ENCODE measurements around the gene LRRC56. TPM values are rescaled to one million over a fixed set of nuclear protein-coding genes. Genes with fewer than 3 reads are reported as not detected.

The LRRC56 gene
- polyA plus RNA-seq, 1 experiment = 1.5 TPM

DNA sequence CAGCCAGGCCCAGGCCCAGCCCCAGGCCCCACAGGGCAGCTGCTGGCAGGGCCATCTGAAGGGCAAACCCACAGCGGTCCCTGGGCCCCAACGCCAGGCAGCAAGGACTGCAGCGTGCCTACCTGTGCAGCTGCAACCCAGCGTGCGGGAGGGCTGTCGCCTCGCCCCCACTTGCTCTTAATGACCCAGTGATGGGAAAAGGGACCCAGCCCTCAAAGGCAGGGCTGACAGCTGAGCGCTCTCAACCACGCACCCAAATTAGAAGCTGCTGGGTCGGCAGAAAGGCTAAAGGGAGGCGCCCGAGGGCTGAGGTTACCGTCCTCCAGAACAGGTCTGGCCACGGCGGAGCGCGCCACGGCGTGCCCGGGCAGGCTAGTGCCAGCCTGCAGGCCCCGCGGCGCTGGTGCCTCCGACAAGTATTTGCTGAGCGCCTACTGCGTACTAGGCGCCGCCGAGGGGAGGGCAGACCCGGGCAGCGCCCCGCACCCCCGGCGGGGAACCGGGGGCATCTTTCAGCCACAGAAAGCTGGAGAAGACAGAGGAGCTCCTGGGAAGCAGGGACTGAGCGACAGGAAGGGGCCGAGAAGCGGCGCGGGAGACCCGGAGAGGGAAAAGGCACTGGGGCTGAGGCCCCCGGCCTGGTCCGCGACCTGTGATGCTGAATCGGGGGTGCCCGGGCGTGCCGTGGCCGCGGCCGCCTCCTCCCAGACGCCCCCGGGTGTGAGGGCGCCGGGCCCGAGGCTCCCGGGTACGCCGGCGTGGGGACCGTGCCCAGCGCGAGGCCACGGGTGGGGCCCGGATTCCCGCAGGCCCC lies 2.7 kb upstream of the LRRC56 start:
- ChIA-PET POLR2A (no interaction called here), CTCF (interaction anchor here (0.8 to 2.7 kb wide), 4 partner anchors 9 to 85 kb away, joined by 3 to 13 read pairs (median 4); no protein-coding TSS in a partner anchor)
- Histone ChIP-seq H3K36me3 (ENCODE audit: control insufficient read depth, insufficient read depth, low read length) (peaks cover 22% of the 10 kb centered on the region), H3K4me3 (ENCODE audit: low read depth, low read length) (peak overlapping the region; percentile 65), H3K27me3 (ENCODE audit: control insufficient read depth, insufficient read depth, low read length) (no peaks in the 10 kb centered on the region)
- DNase-seq (ENCODE audit: low read depth) = no peak
- TF ChIP-seq, protein P1, sequence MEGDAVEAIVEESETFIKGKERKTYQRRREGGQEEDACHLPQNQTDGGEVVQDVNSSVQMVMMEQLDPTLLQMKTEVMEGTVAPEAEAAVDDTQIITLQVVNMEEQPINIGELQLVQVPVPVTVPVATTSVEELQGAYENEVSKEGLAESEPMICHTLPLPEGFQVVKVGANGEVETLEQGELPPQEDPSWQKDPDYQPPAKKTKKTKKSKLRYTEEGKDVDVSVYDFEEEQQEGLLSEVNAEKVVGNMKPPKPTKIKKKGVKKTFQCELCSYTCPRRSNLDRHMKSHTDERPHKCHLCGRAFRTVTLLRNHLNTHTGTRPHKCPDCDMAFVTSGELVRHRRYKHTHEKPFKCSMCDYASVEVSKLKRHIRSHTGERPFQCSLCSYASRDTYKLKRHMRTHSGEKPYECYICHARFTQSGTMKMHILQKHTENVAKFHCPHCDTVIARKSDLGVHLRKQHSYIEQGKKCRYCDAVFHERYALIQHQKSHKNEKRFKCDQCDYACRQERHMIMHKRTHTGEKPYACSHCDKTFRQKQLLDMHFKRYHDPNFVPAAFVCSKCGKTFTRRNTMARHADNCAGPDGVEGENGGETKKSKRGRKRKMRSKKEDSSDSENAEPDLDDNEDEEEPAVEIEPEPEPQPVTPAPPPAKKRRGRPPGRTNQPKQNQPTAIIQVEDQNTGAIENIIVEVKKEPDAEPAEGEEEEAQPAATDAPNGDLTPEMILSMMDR (IDR thresholded peaks at IDR 0.05; ENCODE audit: insufficient read depth, low read depth, low read length) = no peak

GRCh38 chr11:535210-535518 lies 2.2 kb upstream of the LRRC56 start:
- ChIA-PET CTCF (interaction anchor here (1.0 to 2.7 kb wide), 3 partner anchors 16 to 86 kb away, joined by 3 to 13 read pairs (median 5); no protein-coding TSS in a partner anchor), POLR2A (no interaction called here)
- no peaks in the 10 kb centered on the region for H3K27me3 ChIP-seq (ENCODE audit: control insufficient read depth, insufficient read depth, low read length)
- TF ChIP-seq, protein P1 (IDR thresholded peaks at IDR 0.05; ENCODE audit: insufficient read depth, low read depth, low read length) = no peak
- peaks cover 22% of the 10 kb centered on the region for H3K36me3 ChIP-seq (ENCODE audit: control insufficient read depth, insufficient read depth, low read length)
- peak overlapping the region; percentile 65 for H3K4me3 ChIP-seq (ENCODE audit: low read depth, low read length)
- DNase-seq (ENCODE audit: low read depth) = no peak

DNA sequence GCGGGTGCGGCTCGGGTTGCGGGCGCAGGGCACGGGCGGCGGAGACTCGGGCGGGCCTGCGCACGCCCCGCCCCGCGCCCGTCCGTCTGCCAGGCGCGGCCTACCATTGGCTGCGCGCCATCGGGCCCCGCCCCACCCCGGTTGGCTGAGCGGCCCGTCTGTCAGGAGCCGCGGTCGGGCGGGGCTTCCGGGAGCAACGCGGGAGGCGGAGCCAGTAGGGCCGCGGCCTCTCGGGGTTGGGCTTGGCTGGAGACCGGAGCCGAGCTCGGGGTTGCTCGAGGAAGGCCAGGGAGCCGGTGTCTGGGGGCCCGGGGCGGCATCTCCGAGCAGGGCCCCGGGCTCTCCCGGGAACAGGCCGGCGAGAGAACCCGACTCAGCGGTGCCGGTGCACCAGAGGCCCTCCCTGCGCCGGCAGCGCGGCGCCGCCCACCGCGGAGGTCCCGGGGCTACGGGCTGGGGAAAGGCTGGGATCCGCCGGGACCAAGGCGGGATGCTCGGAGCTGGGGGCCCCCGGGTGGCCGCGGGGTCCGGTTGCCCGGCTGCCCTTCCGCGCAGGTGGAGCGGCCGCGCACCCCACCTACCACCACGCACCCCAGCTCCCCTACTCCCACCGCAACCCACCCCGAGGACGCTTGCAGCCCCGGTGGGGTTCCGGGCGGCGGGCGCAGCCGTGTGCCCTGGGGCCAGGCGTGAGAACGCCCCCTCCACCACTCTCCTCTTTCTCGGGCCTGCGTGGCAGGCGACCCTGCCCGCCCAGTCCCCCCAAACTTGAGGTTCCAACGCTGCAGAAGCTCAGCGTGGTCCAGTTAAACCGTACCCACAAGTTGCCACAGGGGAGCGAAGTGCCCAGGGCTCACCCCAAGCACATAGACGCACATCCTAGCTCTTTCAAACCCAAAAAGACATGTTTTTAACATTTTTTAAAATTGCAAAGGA lies 1.5 kb upstream of the LRRC56 start, which contains the start of gene HRAS:
Gene HRAS, minus strand, starts transcription at position 58 of the 936 bp plus-strand sequence.
- CTCF ChIA-PET = interaction anchor here (0.6 to 1.5 kb wide), 5 partner anchors 13 to 210 kb away, joined by 3 to 5 read pairs (median 4); no protein-coding TSS in a partner anchor
- TF ChIP-seq, protein P1 (IDR thresholded peaks at IDR 0.05; ENCODE audit: insufficient read depth, low read depth, low read length) = no peak

GRCh38 chr11:537622-538430 lies 499 bp downstream of the LRRC56 start:
- H3K27me3 ChIP-seq (ENCODE audit: control insufficient read depth, insufficient read depth, low read length) = no peaks in the 10 kb centered on the region
- CTCF ChIA-PET = interaction anchor here (1.6 to 2.3 kb wide), 2 partner anchors 13 to 17 kb away, joined by 3 to 7 read pairs; no protein-coding TSS in a partner anchor
- POLR2A ChIA-PET = no interaction called here
- TF ChIP-seq, protein P1 (IDR thresholded peaks at IDR 0.05; ENCODE audit: insufficient read depth, low read depth, low read length) = no peak
- peaks cover 9% of the 10 kb centered on the region for H3K36me3 ChIP-seq (ENCODE audit: control insufficient read depth, insufficient read depth, low read length)
- H3K4me3 ChIP-seq (ENCODE audit: low read depth, low read length) = peak overlapping the region; percentile 52
- no peak for DNase-seq (ENCODE audit: low read depth)

More for the DNA sequence above, 1.5 kb upstream of the LRRC56 start, which contains the start of gene HRAS:
- peak within 1 kb of the TSS; percentile 65 for H3K4me3 ChIP-seq (ENCODE audit: low read depth, low read length)
- peak; percentile 60 for DNase-seq (ENCODE audit: low read depth)
- POLR2A ChIA-PET = interaction anchor here (0.6 kb wide), 1 partner anchor 41 kb away, joined by 3 read pairs; the partner anchor contains the start of gene PHRF1
- peaks cover 22% of the 10 kb centered on the region for H3K36me3 ChIP-seq (ENCODE audit: control insufficient read depth, insufficient read depth, low read length)
- H3K27me3 ChIP-seq (ENCODE audit: control insufficient read depth, insufficient read depth, low read length) = no peaks in the 10 kb centered on the region

Data from BJ (cell line).